Lung (tissue), 12 donors: Measurements from ENCODE around the gene AFMID. TPM values are rescaled to one million over a fixed set of nuclear protein-coding genes. Genes with fewer than 3 reads are reported as not detected.

Source experiments
- ATAC-seq: fragments of 200-7000 bp; cut with Tn5 transposase; one replicate; pipeline ENCODE4 v1.9.1; 2020; ENCODE audit warnings: moderate number of reproducible peaks; ENCODE audit not compliant: insufficient read depth, low FRiP score
- DNase-seq, 3 donors: peaks; one replicate each; pipeline ENCODE4 v3.0.0-alpha.2; 2013 to 2017
- H3K27ac ChIP-seq, 2 donors: one replicate each; pipeline ENCODE4 v1.5.1; 2013; ENCODE audit warnings: mild to moderate bottlenecking in 2 of 2, moderate library complexity in 2 of 2, control low read depth in 1 of 2, inconsistent platforms in 1 of 2, low read depth in 1 of 2, low read length in 1 of 2
- H3K27me3 ChIP-seq, 3 donors: one replicate each; pipeline ENCODE4 v1.5.1; 2013; ENCODE audit warnings: low read length in 2 of 3; ENCODE audit not compliant: control insufficient read depth in 3 of 3, insufficient read depth in 3 of 3
- H3K36me3 ChIP-seq, 4 donors: one replicate each; pipeline ENCODE4 v1.5.1; 2013; ENCODE audit warnings: low read length in 4 of 4, mild to moderate bottlenecking in 1 of 4, moderate library complexity in 1 of 4; ENCODE audit not compliant: control insufficient read depth in 4 of 4, insufficient read depth in 4 of 4
- H3K4me1 ChIP-seq, 5 donors: one replicate each; pipeline ENCODE4 v1.5.1; 2013; ENCODE audit warnings: low read length in 5 of 5, mild to moderate bottlenecking in 2 of 5, moderate library complexity in 1 of 5; ENCODE audit not compliant: control insufficient read depth in 5 of 5, insufficient read depth in 5 of 5
- H3K4me3 ChIP-seq: one replicate; pipeline ENCODE4 v1.5.1; 2013; ENCODE audit warnings: mild to moderate bottlenecking, control low read depth, moderate library complexity
- H3K9ac ChIP-seq, 2 donors: one replicate each; pipeline ENCODE4 v1.5.1; 2013; ENCODE audit warnings: low read length in 2 of 2, control low read depth in 1 of 2; ENCODE audit not compliant: insufficient read depth in 1 of 2
- H3K9me3 ChIP-seq, 4 donors: one replicate each; pipeline ENCODE4 v1.5.1; 2013; ENCODE audit warnings: low read length in 3 of 4, mild to moderate bottlenecking in 1 of 4, moderate library complexity in 1 of 4; ENCODE audit not compliant: control insufficient read depth in 4 of 4, insufficient read depth in 3 of 4
- WGBS, 2 donors: extraction: QIAGEN DNeasy Blood & Tissue Kit; methylation state at CpG; one replicate each; pipeline ENCODE4 v1.1.7; 2013; 5-methylcytosine and 5-hydroxymethylcytosine counted together
- polyA plus RNA-seq, 2 donors: library from polyadenylated mRNA; stranded (reverse); fragments of 200-250 nt; gene quantifications; one replicate each; pipeline ENCODE4 v1.2.1, GENCODE V29; 2013
- total RNA-seq, 2 donors: library from RNA; depleted of rRNA in 1 of 2; stranded (reverse); fragments of >200 nt in 1 of 2; gene quantifications; one replicate each; pipeline ENCODE4 v1.2.1, GENCODE V29; 2014 to 2021
- TF ChIP-seq, protein P1 (sequence below): IDR thresholded peaks from 2 replicates; pipeline ENCODE4 v1.5.1; 2012; ENCODE audit warnings: mild to moderate bottlenecking; ENCODE audit errors: control extremely low read depth, extremely low read depth
- donor health status: control.
- donor health status: control.
- donor health status: Bipolar disorder and iron deficiency.
- donor health status: healthy.
- donor health status: DM: yes; HTN: yes; CAD: no.

AFMID gene
- total and polyA plus RNA-seq, 4 donors, result 24.6 to 35.4 (median 34.3) TPM

DNA sequence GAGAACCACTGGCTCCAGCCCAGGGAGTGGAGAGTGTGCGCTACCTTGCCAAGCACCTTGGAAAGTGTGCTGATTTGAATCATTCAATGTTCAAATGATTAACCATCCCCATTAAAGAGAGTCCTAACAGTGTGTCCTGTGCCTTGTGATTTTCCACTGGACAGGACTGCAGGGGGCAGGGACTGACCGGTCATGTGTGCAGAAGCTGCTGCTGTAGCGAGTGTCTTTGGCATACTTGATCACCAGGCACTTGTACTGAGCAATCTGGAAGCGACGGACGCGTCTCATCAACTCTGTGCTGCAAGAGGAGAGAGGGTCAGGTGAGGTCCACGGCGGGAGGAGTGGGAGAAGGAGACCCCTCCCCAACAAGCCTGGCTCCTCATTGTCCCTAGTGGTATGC is 2.3 kb upstream of the AFMID start:
- H3K27ac ChIP-seq, result peak overlapping the region in 1 of 2 donors; percentile 7
- DNase-seq, result no peak

DNA sequence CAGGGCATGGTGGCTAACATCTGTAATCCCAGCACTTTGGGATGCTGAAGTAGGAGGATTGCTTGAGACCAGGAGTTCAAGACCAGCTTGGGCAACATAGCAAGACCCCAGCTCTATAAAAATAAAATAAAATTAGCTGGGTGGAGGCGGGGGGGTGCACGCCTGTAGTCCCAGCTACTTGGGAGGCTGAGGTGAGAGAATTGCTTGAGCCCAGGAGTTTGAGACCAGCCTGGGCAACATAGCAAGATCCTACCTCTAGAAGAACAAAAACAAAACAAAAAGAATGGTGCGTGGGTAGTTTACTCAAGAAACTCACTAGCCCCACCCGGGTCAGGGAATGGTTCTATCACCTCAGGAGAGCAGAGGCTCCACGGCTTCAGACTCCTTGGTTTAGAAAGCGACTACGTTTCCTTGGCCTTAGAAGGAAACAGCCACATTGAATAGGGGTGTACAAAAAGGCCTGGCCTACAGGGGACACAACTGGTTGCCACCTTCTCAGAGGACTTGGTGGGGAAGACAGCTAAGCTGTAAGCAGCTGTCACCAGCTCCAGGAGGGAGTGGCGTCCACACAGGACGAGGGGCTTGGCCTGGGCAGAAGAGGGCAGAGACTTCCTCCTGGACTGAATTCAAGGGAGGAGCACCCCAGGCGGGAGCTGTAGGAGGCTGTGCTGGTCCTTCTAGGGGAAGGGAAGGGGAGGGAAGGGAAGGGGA is 1.0 kb upstream of the AFMID start:
- H3K4me1 ChIP-seq, result peaks cover 0 to 34% (median 6%) of the 10 kb centered on the region in 5 donors
- H3K4me3 ChIP-seq, result no peak overlapping the region
- no peak overlapping the region for H3K9ac ChIP-seq
- H3K27ac ChIP-seq, result peak overlapping the region in 1 of 2 donors; percentile 18
- DNase-seq, result peak; percentile 37 to 65 (median 40)
- no peaks in the 10 kb centered on the region for H3K27me3 ChIP-seq
- 52 to 54% methylated on average over 9 to 10 of the region's 10 CpGs for WGBS, 2 donors
- ATAC-seq, result no peak
- no peaks in the 10 kb centered on the region for H3K9me3 ChIP-seq
- TF ChIP-seq, protein P1, sequence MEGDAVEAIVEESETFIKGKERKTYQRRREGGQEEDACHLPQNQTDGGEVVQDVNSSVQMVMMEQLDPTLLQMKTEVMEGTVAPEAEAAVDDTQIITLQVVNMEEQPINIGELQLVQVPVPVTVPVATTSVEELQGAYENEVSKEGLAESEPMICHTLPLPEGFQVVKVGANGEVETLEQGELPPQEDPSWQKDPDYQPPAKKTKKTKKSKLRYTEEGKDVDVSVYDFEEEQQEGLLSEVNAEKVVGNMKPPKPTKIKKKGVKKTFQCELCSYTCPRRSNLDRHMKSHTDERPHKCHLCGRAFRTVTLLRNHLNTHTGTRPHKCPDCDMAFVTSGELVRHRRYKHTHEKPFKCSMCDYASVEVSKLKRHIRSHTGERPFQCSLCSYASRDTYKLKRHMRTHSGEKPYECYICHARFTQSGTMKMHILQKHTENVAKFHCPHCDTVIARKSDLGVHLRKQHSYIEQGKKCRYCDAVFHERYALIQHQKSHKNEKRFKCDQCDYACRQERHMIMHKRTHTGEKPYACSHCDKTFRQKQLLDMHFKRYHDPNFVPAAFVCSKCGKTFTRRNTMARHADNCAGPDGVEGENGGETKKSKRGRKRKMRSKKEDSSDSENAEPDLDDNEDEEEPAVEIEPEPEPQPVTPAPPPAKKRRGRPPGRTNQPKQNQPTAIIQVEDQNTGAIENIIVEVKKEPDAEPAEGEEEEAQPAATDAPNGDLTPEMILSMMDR, result no peak
- H3K36me3 ChIP-seq, result peaks cover 0 to 2% (median 0%) of the 10 kb centered on the region in 4 donors

More for the DNA sequence above, 2.3 kb upstream of the AFMID start:
- Histone ChIP-seq H3K4me3 (no peak overlapping the region), H3K9ac (no peak overlapping the region), H3K27me3 (no peaks in the 10 kb centered on the region), H3K9me3 (no peaks in the 10 kb centered on the region), H3K36me3 (no peaks in the 10 kb centered on the region), H3K4me1 (peaks cover 0 to 42% (median 6%) of the 10 kb centered on the region in 5 donors)
- 64 to 76% methylated on average over 9 of the region's 9 CpGs for whole genome bisulfite sequencing, 2 donors
- ATAC-seq, result no peak
- TF ChIP-seq, protein P1, result no peak

DNA sequence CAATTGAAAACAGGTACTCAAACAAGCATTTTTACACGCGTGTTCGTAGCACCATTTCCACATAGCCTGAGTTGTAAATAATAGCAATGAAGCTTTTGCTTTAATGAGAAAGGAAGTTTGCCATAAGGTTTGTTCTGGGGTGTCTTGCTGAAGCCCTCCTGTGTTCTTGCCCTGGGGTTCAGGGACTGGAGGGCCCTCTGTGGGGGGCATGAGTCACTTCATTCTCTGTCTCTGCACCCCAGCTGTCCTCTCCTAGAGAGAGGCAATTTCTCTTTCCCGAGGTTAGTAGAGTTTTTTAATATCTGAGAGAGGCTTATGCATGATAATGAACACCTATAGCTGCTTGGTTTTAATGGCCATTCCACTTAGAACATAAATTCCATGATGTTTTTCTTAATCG is 9.6 kb downstream of the AFMID start:
- ATAC-seq, result no peak
- Histone ChIP-seq H3K9me3 (no peaks in the 10 kb centered on the region), H3K27ac (no peak overlapping the region), H3K4me3 (no peak overlapping the region), H3K4me1 (peaks cover 0 to 1% (median 0%) of the 10 kb centered on the region in 5 donors), H3K27me3 (no peaks in the 10 kb centered on the region), H3K9ac (no peak overlapping the region), H3K36me3 (peaks cover 0 to 22% (median 3%) of the 10 kb centered on the region in 4 donors)
- TF ChIP-seq, protein P1, result no peak
- 77 to 92% methylated on average over 5 of the region's 5 CpGs for WGBS, 2 donors
- DNase-seq, result no peak
